ENCODE measurements around the gene EDC4. TPM values are rescaled to one million over a fixed set of nuclear protein-coding genes. Genes with fewer than 3 reads are reported as not detected.

The EDC4 gene
- total and polyA plus RNA-seq, 9 donors: 29.8 to 65.3 (median 48.7) TPM

DNA sequence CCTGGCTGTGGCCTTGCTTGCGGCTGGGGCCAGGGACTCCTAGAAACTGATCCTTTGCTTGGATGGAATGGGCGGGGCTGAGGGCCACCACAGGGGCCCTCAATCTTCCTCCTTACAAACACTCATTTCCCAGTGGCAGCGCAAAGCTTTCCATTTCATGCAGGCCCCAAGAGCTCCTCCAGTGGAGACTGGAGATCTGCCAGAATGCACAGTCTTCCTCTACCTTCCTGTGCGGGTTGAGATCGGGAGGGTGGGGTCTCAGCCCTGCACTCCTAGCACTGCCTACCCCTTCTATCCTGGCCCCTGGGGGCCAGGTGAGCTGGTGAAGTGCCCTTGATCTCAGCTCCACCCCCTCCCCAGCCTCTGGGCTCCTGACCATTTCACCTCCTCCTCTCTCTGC, 13.5 kb downstream of the EDC4 start:
- Histone ChIP-seq H3K27ac (no peak overlapping the region), H3K36me3 (no peaks in the 10 kb centered on the region), H3K9me3 (no peaks in the 10 kb centered on the region), H3K4me1 (ENCODE audit: insufficient read depth) (peaks cover 6% of the 10 kb centered on the region), H3K4me3 (no peak overlapping the region), H3K27me3 (no peaks in the 10 kb centered on the region)
- 91 to 99% (median 92%) methylated on average over 5 of the region's 5 CpGs for WGBS, 3 donors
- no peak for DNase-seq
- intact Hi-C loops (cut with DNase I): no loop called here
- TF ChIP-seq POLR2A (IDR thresholded peaks at IDR 0.05) (no peak), EP300 (IDR thresholded peaks at IDR 0.05) (no peak)
- TF ChIP-seq, protein P1, sequence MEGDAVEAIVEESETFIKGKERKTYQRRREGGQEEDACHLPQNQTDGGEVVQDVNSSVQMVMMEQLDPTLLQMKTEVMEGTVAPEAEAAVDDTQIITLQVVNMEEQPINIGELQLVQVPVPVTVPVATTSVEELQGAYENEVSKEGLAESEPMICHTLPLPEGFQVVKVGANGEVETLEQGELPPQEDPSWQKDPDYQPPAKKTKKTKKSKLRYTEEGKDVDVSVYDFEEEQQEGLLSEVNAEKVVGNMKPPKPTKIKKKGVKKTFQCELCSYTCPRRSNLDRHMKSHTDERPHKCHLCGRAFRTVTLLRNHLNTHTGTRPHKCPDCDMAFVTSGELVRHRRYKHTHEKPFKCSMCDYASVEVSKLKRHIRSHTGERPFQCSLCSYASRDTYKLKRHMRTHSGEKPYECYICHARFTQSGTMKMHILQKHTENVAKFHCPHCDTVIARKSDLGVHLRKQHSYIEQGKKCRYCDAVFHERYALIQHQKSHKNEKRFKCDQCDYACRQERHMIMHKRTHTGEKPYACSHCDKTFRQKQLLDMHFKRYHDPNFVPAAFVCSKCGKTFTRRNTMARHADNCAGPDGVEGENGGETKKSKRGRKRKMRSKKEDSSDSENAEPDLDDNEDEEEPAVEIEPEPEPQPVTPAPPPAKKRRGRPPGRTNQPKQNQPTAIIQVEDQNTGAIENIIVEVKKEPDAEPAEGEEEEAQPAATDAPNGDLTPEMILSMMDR (IDR thresholded peaks at IDR 0.05): no peak

DNA sequence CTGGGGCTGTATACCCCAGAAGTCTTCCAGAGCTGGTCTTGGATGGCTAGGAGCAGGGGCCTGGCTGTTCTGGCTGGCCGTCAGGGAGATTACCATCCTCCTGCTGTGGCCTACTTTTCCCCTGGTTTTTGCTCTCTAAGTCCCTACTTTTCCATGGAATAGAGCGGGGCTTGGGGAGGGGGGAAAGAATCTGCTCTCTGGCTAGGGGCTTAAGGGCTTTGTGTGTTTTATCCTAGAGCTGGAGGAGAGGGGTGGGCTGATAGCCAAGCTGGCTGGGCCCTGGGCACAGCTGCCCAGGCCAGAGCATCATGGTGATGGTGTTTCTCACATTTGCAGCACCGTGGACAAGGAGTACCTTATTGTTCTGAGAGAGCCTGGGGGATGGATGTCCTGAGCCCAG, 15.5 kb downstream of the EDC4 start:
- H3K27ac ChIP-seq: no peak overlapping the region
- intact Hi-C loops (cut with DNase I): no loop called here
- 77 to 86% (median 84%) methylated on average over 3 of the region's 3 CpGs for whole genome bisulfite sequencing, 3 donors

DNA sequence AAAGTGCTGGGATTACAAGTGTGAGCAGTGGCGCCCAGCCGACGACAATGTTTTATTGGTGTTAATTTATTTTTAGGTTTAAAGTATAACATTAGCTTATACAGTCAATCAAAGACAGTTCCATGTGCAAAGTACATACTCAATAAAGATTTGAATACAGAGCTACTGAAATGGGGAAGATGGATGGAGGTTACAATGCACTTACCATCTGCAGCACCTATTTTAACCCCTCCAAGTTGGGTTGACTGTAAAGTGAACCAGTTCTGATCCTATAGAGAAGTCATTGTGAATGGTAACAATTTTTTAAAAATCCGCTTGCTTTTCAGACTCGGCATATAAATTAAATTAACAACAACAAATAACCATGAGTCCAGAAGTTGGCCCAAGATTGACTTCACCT, 19.5 kb downstream of the EDC4 start:
- no peak for DNase-seq
- intact Hi-C loops (cut with DNase I): no loop called here
- Histone ChIP-seq H3K9me3 (no peaks in the 10 kb centered on the region), H3K4me1 (ENCODE audit: insufficient read depth) (peaks cover 16% of the 10 kb centered on the region), H3K4me3 (peak overlapping the region; percentile 38), H3K27ac (peak overlapping the region in 1 of 2 donors; percentile 11), H3K36me3 (no peaks in the 10 kb centered on the region), H3K27me3 (no peaks in the 10 kb centered on the region)
- TF ChIP-seq POLR2A (IDR thresholded peaks at IDR 0.05): no peak
- no peak for TF ChIP-seq EP300 (IDR thresholded peaks at IDR 0.05)
- TF ChIP-seq, protein P1 (IDR thresholded peaks at IDR 0.05): no peak
- 23 to 43% (median 33%) methylated on average over 5 of the region's 5 CpGs for WGBS, 3 donors

More for the DNA sequence above, 15.5 kb downstream of the EDC4 start:
- Histone ChIP-seq H3K36me3 (no peaks in the 10 kb centered on the region), H3K4me1 (ENCODE audit: insufficient read depth) (peaks cover 6% of the 10 kb centered on the region), H3K27me3 (no peaks in the 10 kb centered on the region), H3K9me3 (no peaks in the 10 kb centered on the region), H3K4me3 (no peak overlapping the region)
- TF ChIP-seq EP300 (IDR thresholded peaks at IDR 0.05) (no peak), POLR2A (IDR thresholded peaks at IDR 0.05) (no peak)
- TF ChIP-seq, protein P1 (IDR thresholded peaks at IDR 0.05): no peak
- no peak for DNase-seq

DNA sequence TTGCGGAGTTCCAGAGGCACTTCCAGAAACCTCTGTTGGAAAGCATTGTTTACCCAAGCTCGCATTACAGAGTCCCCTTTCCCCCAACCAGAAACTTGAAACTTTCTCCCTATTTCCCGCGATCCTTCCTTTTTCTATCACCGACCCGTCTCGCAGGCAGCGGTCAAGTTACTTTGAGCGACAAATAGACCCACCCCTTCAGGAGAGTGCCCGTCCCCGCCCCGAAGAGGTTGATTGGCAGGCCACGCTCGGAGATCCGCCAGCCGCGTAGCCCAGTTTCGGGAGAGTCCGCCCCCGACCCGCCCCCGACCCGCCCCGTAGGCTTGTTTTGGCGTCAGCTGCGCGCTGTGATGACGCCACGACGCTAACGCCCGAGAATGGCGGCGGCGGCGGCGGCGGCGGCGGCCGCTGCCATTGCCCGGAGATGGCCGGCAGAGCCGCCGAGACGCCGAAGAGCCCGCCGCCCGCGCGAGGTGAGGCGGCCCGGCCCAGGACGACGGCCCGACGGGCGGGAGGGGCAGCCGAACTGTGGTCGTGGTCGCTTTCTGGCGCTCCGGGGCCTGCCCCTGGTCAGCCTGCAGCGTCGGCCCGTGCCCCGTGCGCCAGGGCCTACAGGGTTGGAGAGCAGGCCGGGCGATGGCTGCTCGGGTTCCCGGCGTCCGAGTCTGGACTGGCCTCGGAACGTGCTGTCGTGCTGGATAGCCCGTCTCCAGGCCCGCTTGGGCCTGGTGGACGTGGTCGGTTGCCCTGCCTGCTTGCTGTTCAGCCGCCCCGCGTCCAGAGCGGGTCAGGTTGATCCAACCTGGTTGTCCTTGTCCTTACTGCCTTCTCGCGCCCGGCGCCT, 20.3 kb downstream of the EDC4 start, which contains the start of gene PSKH1:
Gene PSKH1 (plus strand): TSS at position 356 of the 844 bp plus-strand sequence. CDS start 15,496 bp downstream, outside the sequence.
- H3K36me3 ChIP-seq: no peaks in the 10 kb centered on the region
- peak within 1 kb of the TSS; percentile 90 to 94 for H3K27ac ChIP-seq
- intact Hi-C loops (cut with DNase I): no loop called here
- peak; percentile 96 to 97 (median 97) for DNase-seq
- H3K27me3 ChIP-seq: no peaks in the 10 kb centered on the region
- peaks cover 16% of the 10 kb centered on the region for H3K4me1 ChIP-seq (ENCODE audit: insufficient read depth)
- peak within 1 kb of the TSS; percentile 89 for H3K4me3 ChIP-seq
- WGBS, 3 donors: 0 to 1% (median 1%) methylated on average over 51 to 90 of the region's 90 CpGs
- no peaks in the 10 kb centered on the region for H3K9me3 ChIP-seq
- no peak for TF ChIP-seq EP300 (IDR thresholded peaks at IDR 0.05)
- TF ChIP-seq POLR2A (IDR thresholded peaks at IDR 0.05): peak; percentile 83
- TF ChIP-seq, protein P1 (IDR thresholded peaks at IDR 0.05): peak in 2 of 3 donors; percentile 8 to 22

All from ovary (tissue), 9 donors.